H1 (cell line): ENCODE results near the gene AGFG2. TPM values are rescaled to one million over a fixed set of nuclear protein-coding genes. Genes with fewer than 3 reads are reported as not detected.

Experiments
- CTCF ChIA-PET: fragments of 300-600 bp; sonication (Branson Sonifier 250); formaldehyde crosslinking; loops from one replicate; lab custom pipeline; 2021; ENCODE audit not compliant: partially characterized antibody; lab: Charles Lee
- POLR2A ChIA-PET: fragments of 300-600 bp; sonication (Branson Sonifier 250); formaldehyde crosslinking; loops from one replicate; lab custom pipeline; 2021; ENCODE audit warnings: inconsistent platforms; ENCODE audit not compliant: partially characterized antibody; lab: Charles Lee
- DNase-seq, 2 experiments: peaks; one replicate each; pipeline versions ENCODE4 v3.0.0 to v3.0.0-alpha.2; 2010 to 2022; ENCODE audit warnings: low spot score in 2 of 2, low read depth in 1 of 2, mixed read lengths in 1 of 2
- FAIRE-seq: peaks from 2 replicates; lab custom pipeline; 2011; peaks lifted over from hg19 to GRCh38; lab: Jason Lieb, UNC
- H2AFZ ChIP-seq: 2 replicates; pipeline ENCODE4 v1.8.1; 2012; ENCODE audit warnings: low read length, inconsistent platforms
- H2AK5ac ChIP-seq: 2 replicates; pipeline ENCODE4 v1.6.1; 2013; ENCODE audit warnings: low read depth, low read length
- H2BK120ac ChIP-seq: replicated peaks from 2 replicates; pipeline ENCODE3; 2013; ENCODE audit warnings: low read depth, low read length, inconsistent platforms
- H2BK12ac ChIP-seq: 2 replicates; pipeline ENCODE4 v1.6.1; 2013; ENCODE audit warnings: low read depth, low read length
- H2BK15ac ChIP-seq: 2 replicates; pipeline ENCODE4 v1.6.1; 2013; ENCODE audit warnings: low read length
- H2BK20ac ChIP-seq: 2 replicates; pipeline ENCODE4 v1.6.1; 2013; ENCODE audit warnings: low read length
- H2BK5ac ChIP-seq: 2 replicates; pipeline ENCODE4 v1.6.1; 2013; ENCODE audit warnings: low read depth, low read length
- H3K14ac ChIP-seq: 2 replicates; pipeline ENCODE4 v1.6.1; 2013; ENCODE audit warnings: inconsistent platforms; ENCODE audit not compliant: insufficient read length
- H3K18ac ChIP-seq: 2 replicates; pipeline ENCODE4 v1.6.1; 2013; ENCODE audit warnings: low read length; ENCODE audit errors: extremely low read depth
- H3K23ac ChIP-seq: 2 replicates; pipeline ENCODE4 v1.6.1; 2013; ENCODE audit warnings: inconsistent platforms; ENCODE audit not compliant: insufficient read length
- H3K23me2 ChIP-seq: 2 replicates; pipeline ENCODE4 v1.6.1; 2013; ENCODE audit warnings: low read depth, low read length
- H3K27ac ChIP-seq: 2 replicates; pipeline ENCODE4 v1.6.1; 2011; ENCODE audit warnings: low read depth, low read length, inconsistent platforms
- H3K27me3 ChIP-seq, 4 experiments: replicated peaks in 1 of 4; 1 replicate in 1 of 4; 2 replicates in 3 of 4; pipeline versions ENCODE4 v1.6.1 to v1.8.1; 2011 to 2013; ENCODE audit warnings: low read length in 3 of 4, mild to moderate bottlenecking in 3 of 4, inconsistent platforms in 2 of 4, mixed read lengths in 2 of 4, moderate library complexity in 1 of 4; ENCODE audit not compliant: control insufficient read depth in 3 of 4, insufficient read depth in 3 of 4; ENCODE audit errors: extremely low read depth in 1 of 4
- H3K36me3 ChIP-seq, 4 experiments: 2 replicates each; pipeline versions ENCODE4 v1.6.1 to v1.8.1; 2011 to 2013; ENCODE audit warnings: mild to moderate bottlenecking in 4 of 4, low read length in 3 of 4, moderate library complexity in 2 of 4, control low read depth in 1 of 4, inconsistent platforms in 1 of 4; ENCODE audit not compliant: insufficient read depth in 4 of 4, control insufficient read depth in 2 of 4
- H3K4ac ChIP-seq: replicated peaks from 2 replicates; pipeline ENCODE3; 2013; ENCODE audit warnings: low read length, low read depth, mixed read lengths, inconsistent platforms; ENCODE audit not compliant: insufficient read length
- H3K4me1 ChIP-seq, 4 experiments: replicated peaks in 1 of 4; 1 replicate in 1 of 4; 2 replicates in 3 of 4; pipeline versions ENCODE4 v1.6.1 to v1.8.1; 2011 to 2013; ENCODE audit warnings: low read length in 3 of 4, inconsistent platforms in 2 of 4, mixed read lengths in 1 of 4; ENCODE audit not compliant: insufficient read depth in 4 of 4, control insufficient read depth in 3 of 4
- H3K4me2 ChIP-seq, 2 experiments: 2 replicates each; pipeline versions ENCODE4 v1.6.1 to v1.8.1; 2011 to 2013; ENCODE audit warnings: low read depth in 2 of 2, low read length in 2 of 2, control low read depth in 1 of 2, inconsistent platforms in 1 of 2, mild to moderate bottlenecking in 1 of 2; ENCODE audit not compliant: insufficient read depth in 1 of 2
- H3K4me3 ChIP-seq, 4 experiments: fragments of 200-600, 300-600 bp in 1 of 4; sonication (generic), shearing (Covaris generic), sonication (Bioruptor Twin) in 1 of 4; 2 replicates each; pipeline versions ENCODE4 v1.5.1 to v1.8.1; 2011 to 2016; ENCODE audit warnings: low read length in 4 of 4, low read depth in 3 of 4, control low read depth in 2 of 4, inconsistent platforms in 2 of 4, mild to moderate bottlenecking in 2 of 4, mixed read lengths in 1 of 4, moderate library complexity in 1 of 4; ENCODE audit not compliant: insufficient read depth in 2 of 4; ENCODE audit errors: extremely low read depth in 1 of 4
- H3K56ac ChIP-seq: replicated peaks from 2 replicates; pipeline ENCODE3; 2013; ENCODE audit warnings: low read depth, mild to moderate bottlenecking, mixed read lengths, low read length, inconsistent platforms; ENCODE audit not compliant: insufficient read length
- H3K79me1 ChIP-seq: 2 replicates; pipeline ENCODE4 v1.6.1; 2013; ENCODE audit warnings: low read depth, low read length, control low read depth
- H3K79me2 ChIP-seq, 2 experiments: 2 replicates each; pipeline versions ENCODE4 v1.6.1 to v1.8.1; 2012 to 2013; ENCODE audit warnings: low read length in 2 of 2, mild to moderate bottlenecking in 2 of 2, inconsistent platforms in 1 of 2; ENCODE audit not compliant: insufficient read depth in 2 of 2, control insufficient read depth in 1 of 2
- H3K9ac ChIP-seq, 4 experiments: replicated peaks in 1 of 4; 1 replicate in 1 of 4; 2 replicates in 3 of 4; pipeline versions ENCODE4 v1.6.1 to v1.8.1; 2011 to 2013; ENCODE audit warnings: low read depth in 3 of 4, low read length in 3 of 4, control low read depth in 2 of 4, mild to moderate bottlenecking in 2 of 4, moderate library complexity in 2 of 4, inconsistent platforms in 1 of 4; ENCODE audit errors: extremely low read depth in 1 of 4
- H3K9me3 ChIP-seq, 2 experiments: 2 replicates each; pipeline versions ENCODE4 v1.6.1 to v1.8.1; 2012 to 2013; ENCODE audit warnings: mild to moderate bottlenecking in 2 of 2, moderate library complexity in 2 of 2, control low read depth in 1 of 2, inconsistent platforms in 1 of 2, low read depth in 1 of 2, low read length in 1 of 2, mixed read lengths in 1 of 2; ENCODE audit not compliant: insufficient read depth in 2 of 2
- H4K20me1 ChIP-seq, 2 experiments: replicated peaks in 1 of 2; 2 replicates each; pipeline versions ENCODE3 to v1.8.1; 2011 to 2013; ENCODE audit warnings: inconsistent platforms in 2 of 2, low read length in 2 of 2, mild to moderate bottlenecking in 1 of 2; ENCODE audit not compliant: insufficient read depth in 2 of 2, control insufficient read depth in 1 of 2
- H4K5ac ChIP-seq: 2 replicates; pipeline ENCODE4 v1.6.1; 2013; ENCODE audit warnings: low read length, low read depth, mixed read lengths, inconsistent platforms; ENCODE audit not compliant: insufficient read length
- H4K8ac ChIP-seq: 2 replicates; pipeline ENCODE4 v1.8.0; 2013; ENCODE audit warnings: mild to moderate bottlenecking, moderate library complexity, low read length, inconsistent platforms; ENCODE audit not compliant: insufficient read depth; ENCODE audit errors: extremely low read depth
- H4K91ac ChIP-seq: replicated peaks from 2 replicates; pipeline ENCODE3; 2013; ENCODE audit warnings: low read length, mixed read lengths, inconsistent platforms; ENCODE audit not compliant: insufficient read length
- POLR2AphosphoS5 ChIP-seq: IDR thresholded peaks from 2 replicates; pipeline ENCODE4 v1.6.1; 2011; ENCODE audit warnings: low read depth, low read length
- USF2 ChIP-seq: IDR thresholded peaks from 2 replicates; pipeline ENCODE4 v1.6.1; 2011; ENCODE audit warnings: low read length, improper control_type of control experiment
- WGBS, 2 experiments: shearing (Covaris generic) in 1 of 2; methylation state at CpG; one replicate each; pipeline versions ENCODE4 v1.1.6 to v1.1.7; 2013 to 2015; ENCODE audit warnings: low lambda C conversion rate in 2 of 2, mixed read lengths in 2 of 2, inconsistent platforms in 1 of 2, low coverage in 1 of 2, missing lambda C conversion rate in 1 of 2; ENCODE audit not compliant: insufficient replicate concordance in 2 of 2, insufficient coverage in 1 of 2, insufficient read length in 1 of 2; ENCODE audit errors: extremely low coverage in 1 of 2, missing lambda C conversion rate in 1 of 2; 5-methylcytosine and 5-hydroxymethylcytosine counted together
- polyA plus RNA-seq, 7 experiments: library from polyadenylated mRNA; depleted of rRNA in 3 of 7; stranded (reverse) in 5 of 7; unstranded in 2 of 7; fragments of >200 nt in 5 of 7; fragments of 200-250 nt in 2 of 7; gene quantifications; 1 replicate in 5 of 7; 2 replicates in 1 of 7; 4 replicates in 1 of 7; pipeline versions ENCODE4 v1.2.1 to v1.2.3, GENCODE V29; 2011 to 2013; ENCODE audit warnings: missing spikeins in 2 of 7, mixed read lengths in 2 of 7
- total RNA-seq: library from RNA; stranded (reverse); fragmentation: NEBNext Ultra II Directional; extraction: Animal tissue kit (Norgen Biotek cat#: 25700); gene quantifications from 2 replicates; pipeline ENCODE4 v1.2.1, GENCODE V29; 2021

The AGFG2 gene
- total and polyA plus RNA-seq, 2 of the 8 experiments (the other 6 are each of a cell fraction or from before 2014, with no cell fraction given) = 7.6 to 11.2 TPM

GRCh38 chr7:100580466-100581283 lies 41.7 kb downstream of the AGFG2 start:
- Histone ChIP-seq H2BK20ac (no peak overlapping the region), H3K9me3 (no peaks in the 10 kb centered on the region), H3K56ac (peak overlapping the region; percentile 99), H4K91ac (no peak overlapping the region), H4K20me1 (peaks cover 2 to 16% of the 10 kb centered on the region in 2 experiments), H2BK12ac (no peak overlapping the region; the same call in 1 of the 2 replicates), H2AFZ (no peak overlapping the region), H3K14ac (no peak overlapping the region), H2BK120ac (no peak overlapping the region), H3K4ac (peak overlapping the region; percentile 7), H3K4me1 (peaks cover 0 to 22% (median 13%) of the 10 kb centered on the region in 4 experiments; a peak in 6 of 7 replicates), H3K79me1 (peaks cover 5% of the 10 kb centered on the region), H2BK15ac (no peak overlapping the region), H3K36me3 (peaks cover 15 to 36% (median 31%) of the 10 kb centered on the region in 4 experiments), H3K9ac (no peak overlapping the region), H3K4me3 (no peak overlapping the region), H3K18ac (no peak overlapping the region), H2AK5ac (no peak overlapping the region; the same call in 1 of the 2 replicates), H3K27ac (no peak overlapping the region), H2BK5ac (peak overlapping the region; percentile 46), H3K23me2 (peaks cover 13% of the 10 kb centered on the region), H3K23ac (no peak overlapping the region), H4K5ac (no peak overlapping the region), H3K4me2 (no peak overlapping the region), H3K27me3 (peaks cover 0 to 2% (median 0%) of the 10 kb centered on the region in 4 experiments; a peak in 1 of 7 replicates), H3K79me2 (peaks cover 0 to 11% of the 10 kb centered on the region in 2 experiments; a peak in 1 of 4 replicates), H4K8ac (no peak overlapping the region)
- WGBS, 2 experiments = 86% methylated on average over 11 of the region's 11 CpGs; no CpG with 5 or more reads in 1 of the 2 experiments
- no peak for DNase-seq
- peak; percentile 66 for FAIRE-seq
- ChIA-PET CTCF (interaction anchor here (0.8 to 11.4 kb wide), 2 partner anchors 17 to 124 kb away, joined by 3 to 171 read pairs; no protein-coding TSS in a partner anchor), POLR2A (interaction anchor here (0.9 to 6.7 kb wide), 4 partner anchors 8 to 152 kb away, joined by 3 to 83 read pairs (median 4); partner anchors contain the start of genes SAP25 and ZCWPW1)
- TF ChIP-seq POLR2AphosphoS5 (peak; percentile 33; the same call in 1 of the 2 replicates), USF2 (no peak)
